GM18870 (cell line): ENCODE data around the gene MFN2.

Source experiments
- ATAC-seq: cut with Tn5 transposase; IDR thresholded peaks from one replicate; pipeline ENCODE4 v1.9.1; 2021; ENCODE audit warnings: moderate library complexity; ENCODE audit not compliant: unreplicated experiment

MFN2 gene

GRCh38 chr1:11960276-11960675 lies 20.0 kb upstream of the MFN2 start:
- no peak for ATAC-seq

DNA sequence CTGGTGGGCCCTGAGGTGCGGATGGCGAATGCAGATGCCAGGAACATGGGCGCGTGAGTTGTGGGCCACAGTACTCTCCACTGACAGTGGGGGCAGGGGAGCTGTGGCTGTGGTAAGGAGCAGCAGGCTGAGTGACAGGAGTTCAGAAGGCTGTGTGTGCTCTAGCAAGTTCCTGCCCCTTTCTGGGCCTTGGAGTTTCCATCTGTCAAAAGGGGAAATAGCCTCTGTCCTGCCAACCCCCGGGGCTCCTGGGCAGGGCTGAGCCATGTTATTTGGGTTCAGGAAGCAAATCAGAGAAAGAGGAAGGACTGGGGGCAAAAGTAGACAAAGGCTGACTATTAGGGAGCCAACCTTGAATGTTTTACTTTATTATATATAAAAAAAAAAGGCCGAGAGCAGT lies 19.5 kb upstream of the MFN2 start:
- ATAC-seq: no peak

GRCh38 chr1:11961230-11961629 lies 19.0 kb upstream of the MFN2 start:
- no peak for ATAC-seq

GRCh38 chr1:11963622-11964021 lies 16.6 kb upstream of the MFN2 start:
- ATAC-seq: no peak

- no peak for ATAC-seq
Observed at GRCh38 chr1:11964656-11965055, 15.6 kb upstream of the MFN2 start.

GRCh38 chr1:11967028-11967547 lies 13.2 kb upstream of the MFN2 start:
- ATAC-seq: no peak

- no peak for ATAC-seq
Observed at GRCh38 chr1:11970441-11971185, 9.6 kb upstream of the MFN2 start.

- no peak for ATAC-seq
Observed at GRCh38 chr1:11977625-11978024, 2.6 kb upstream of the MFN2 start.

GRCh38 chr1:11978301-11978700 lies 1.9 kb upstream of the MFN2 start:
- no peak for ATAC-seq

GRCh38 chr1:11979028-11979850 lies 1.0 kb upstream of the MFN2 start:
- ATAC-seq: no peak

DNA sequence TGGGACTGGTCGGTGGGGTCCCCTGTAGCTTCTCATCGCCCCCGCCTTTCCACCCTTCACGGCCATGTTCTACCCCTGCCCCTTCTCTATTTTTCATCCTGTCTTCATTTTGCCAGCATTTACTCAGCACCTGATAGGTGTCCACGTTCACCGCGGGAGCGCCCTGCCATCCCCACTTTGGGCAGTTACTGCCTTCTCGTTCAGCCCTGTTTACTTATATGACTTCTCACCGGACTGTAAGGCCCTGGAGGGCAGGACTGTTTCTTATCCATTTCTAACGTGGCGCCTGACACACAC lies 380 bp downstream of the MFN2 start:
- ATAC-seq: no peak

DNA sequence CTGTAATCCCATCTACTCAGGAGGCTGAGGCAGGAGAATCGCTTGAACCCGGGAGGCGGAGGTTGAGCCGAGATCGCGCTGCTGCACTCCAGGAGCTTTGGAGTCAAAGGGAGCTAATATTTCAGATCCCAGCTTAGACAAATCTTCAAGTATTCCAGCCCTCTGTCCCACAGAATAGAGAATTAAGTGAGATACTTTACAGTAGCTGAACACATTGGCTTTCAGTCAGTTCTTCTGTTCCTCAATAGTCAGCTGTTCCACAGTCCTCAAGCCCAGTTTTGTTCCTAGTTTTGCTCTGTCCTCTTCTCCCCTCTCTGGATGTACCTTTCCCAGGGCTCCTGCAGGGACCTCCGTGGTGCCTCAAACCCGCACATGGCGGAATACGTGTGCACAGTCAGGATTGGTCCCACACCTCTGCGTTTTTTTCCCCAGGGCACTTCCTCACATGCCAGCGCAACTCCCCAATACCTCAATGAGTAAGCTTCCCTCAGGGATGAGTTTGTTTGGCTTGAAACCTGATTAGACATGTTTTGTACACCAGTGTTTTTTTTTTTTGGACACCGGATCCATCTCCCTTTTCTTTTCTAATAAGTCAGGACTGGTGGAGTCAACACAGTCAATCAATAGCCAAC lies 1.2 kb downstream of the MFN2 start:
- no peak for ATAC-seq

GRCh38 chr1:11982010-11982392 lies 1.8 kb downstream of the MFN2 start:
- ATAC-seq: no peak

DNA sequence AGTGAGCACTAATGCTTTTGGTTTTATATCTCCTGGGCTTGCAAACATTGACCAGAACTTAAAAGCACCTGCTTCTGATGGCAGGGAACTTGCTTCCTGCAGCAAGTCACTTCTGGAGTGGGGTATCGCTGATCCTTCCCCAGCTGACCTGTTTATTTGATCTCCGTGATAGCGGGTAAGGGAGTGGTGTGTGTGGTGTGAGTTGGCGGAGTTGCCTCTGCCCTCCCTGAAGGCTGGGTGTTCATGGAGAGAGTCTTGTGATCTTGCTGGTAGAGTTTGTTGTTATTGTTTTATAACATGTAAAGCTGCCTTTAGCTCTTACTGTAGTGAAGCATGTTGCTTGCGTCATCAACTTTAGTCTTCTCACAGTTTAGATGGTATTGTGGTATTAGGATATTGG lies 3.9 kb downstream of the MFN2 start:
- no peak for ATAC-seq

DNA sequence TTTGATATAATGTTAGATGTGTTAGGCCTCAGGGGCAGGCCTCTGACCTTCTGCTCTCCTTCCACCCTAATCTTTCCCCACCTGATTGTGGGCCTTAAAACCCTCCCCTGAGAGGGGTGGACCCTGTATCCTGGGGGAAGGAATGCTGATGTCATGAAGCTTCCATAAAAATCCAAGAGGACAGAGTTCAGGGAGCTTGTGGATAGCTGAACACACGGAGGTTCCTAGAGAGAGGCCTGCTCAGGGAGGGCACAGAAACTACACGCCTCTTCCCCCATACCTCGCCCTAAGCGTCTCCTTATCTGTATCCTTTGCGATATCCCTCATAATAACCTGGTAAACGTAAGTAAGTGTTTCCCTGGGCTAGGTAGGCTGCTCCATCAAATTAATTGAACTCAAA lies 4.3 kb downstream of the MFN2 start:
- no peak for ATAC-seq

DNA sequence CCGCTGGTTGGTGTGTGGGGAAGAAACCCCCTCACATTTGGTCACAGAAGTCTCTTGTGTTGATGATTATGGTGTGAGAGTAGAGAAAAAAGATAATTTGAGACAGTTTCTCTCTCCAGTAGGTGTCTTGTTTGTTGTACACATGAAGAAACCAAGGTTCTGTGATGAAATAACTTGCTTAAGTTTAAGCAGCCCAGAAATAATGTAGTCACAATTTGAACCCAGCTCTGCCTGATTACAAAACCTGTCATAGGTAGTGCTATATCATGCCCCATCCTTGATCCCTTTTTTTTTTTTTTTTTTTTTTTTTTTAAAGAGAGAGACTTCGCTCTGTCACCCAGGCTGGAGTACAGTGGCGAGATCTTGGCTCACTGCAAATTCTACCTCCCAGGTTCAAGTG lies 4.9 kb downstream of the MFN2 start:
- ATAC-seq: no peak

GRCh38 chr1:11985851-11986250 lies 5.6 kb downstream of the MFN2 start:
- no peak for ATAC-seq

DNA sequence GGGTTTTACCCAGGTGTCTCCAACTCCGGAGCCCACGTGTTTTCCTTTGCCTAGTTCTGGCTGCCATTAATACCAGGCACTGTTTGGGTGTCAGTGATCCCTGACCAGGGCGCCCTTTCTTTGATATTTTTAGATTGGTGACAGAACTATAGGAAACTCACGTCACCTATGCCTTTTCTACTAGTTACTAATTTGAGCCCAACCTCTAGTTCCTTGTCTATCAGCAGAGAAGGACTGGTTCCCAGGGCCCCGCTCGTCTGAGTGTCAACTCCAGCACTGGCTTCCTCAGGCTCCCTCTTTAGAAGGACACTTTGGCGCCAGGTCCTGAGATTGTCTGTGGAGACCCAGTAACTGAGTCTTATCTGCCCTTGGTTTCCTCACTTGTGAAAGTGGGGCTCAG lies 9.4 kb downstream of the MFN2 start:
- ATAC-seq: no peak

- ATAC-seq: no peak
Observed at GRCh38 chr1:11990303-11991032, 10.2 kb downstream of the MFN2 start.

- no peak for ATAC-seq
Observed at GRCh38 chr1:11991969-11992676, 11.9 kb downstream of the MFN2 start.
